ES-I3 (cell line): Measurements from ENCODE around the gene CALML6.

Experiments used
- H3K36me3 ChIP-seq: 2 replicates; pipeline ENCODE4 v1.6.1; 2013; ENCODE audit warnings: mild to moderate bottlenecking, low read length, control low read depth, moderate library complexity; ENCODE audit not compliant: insufficient read depth
- H3K4me1 ChIP-seq: 2 replicates; pipeline ENCODE4 v1.6.1; 2013; ENCODE audit warnings: mild to moderate bottlenecking, control low read depth, low read length; ENCODE audit not compliant: insufficient read depth
- H3K9ac ChIP-seq: 2 replicates; pipeline ENCODE4 v1.6.1; 2013; ENCODE audit warnings: low read depth, mild to moderate bottlenecking, low read length, moderate library complexity
- H3K9me3 ChIP-seq: 2 replicates; pipeline ENCODE4 v1.6.1; 2013; ENCODE audit warnings: mild to moderate bottlenecking, low read length, moderate library complexity; ENCODE audit not compliant: control insufficient read depth, insufficient read depth

The CALML6 gene

DNA sequence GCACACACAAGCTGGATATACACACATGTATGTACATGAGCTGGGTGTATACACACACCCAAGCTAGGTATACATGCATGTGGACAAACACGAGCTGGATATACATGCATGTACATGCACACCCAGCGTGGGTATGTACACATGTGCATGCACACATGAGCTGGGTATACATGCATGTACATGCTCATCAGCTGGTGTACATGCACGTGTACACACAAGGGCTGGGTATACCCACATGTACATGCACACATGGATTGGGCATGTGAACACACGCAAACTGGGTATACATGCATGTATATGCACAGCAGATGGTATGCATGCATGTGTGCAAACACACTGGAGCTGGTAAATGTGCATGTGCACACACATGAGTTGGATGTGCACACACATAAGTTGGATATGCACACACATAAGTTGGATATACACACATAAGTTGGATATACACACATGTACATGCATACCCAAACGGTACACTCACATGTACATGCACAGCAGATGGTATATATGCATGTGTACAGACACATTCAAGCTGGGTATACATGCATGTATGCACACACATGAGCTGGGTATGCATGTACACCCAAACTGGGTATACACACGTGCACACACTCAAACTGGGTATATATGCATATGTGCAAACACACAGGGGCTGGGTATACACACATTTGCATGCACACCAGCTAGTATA is 16.7 kb upstream of the CALML6 start:
- H3K9me3 ChIP-seq: no peaks in the 10 kb centered on the region
- H3K9ac ChIP-seq: no peak overlapping the region
- H3K4me1 ChIP-seq: peaks cover 18% of the 10 kb centered on the region

DNA sequence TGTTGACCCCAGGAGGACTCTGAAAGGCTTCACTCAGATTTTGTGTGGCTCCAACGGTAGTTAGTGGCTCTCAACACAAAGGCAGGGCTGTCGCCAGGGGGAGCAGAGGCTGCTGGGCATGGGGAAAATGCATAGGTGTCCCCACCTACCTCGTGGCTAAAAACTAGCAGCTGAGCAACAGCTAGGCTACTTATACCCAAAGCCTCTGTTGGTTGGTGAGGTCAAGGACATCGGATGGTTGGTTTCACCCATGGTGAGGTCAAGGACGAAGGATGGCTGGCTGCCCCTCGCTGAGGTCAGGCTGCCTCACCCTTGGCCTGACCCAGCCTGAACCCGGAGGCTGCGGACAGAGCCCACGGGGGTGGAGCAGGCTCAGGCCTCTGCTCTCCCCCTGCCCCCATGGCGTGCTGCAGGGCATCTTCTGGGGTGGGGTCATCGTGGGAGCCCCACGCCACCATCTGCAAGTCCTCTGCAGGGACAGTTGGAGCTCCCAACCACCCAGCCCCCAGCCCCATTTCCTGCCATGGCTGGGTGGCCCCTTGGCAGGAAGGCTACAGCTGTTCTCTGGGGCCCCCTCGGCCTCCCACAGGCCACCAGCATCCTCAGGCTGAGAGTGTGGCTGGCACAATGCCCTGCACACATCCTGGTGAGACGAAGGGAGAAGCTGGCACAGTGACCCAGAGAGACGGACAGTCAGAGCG is 15.6 kb upstream of the CALML6 start:
- no peaks in the 10 kb centered on the region for H3K9me3 ChIP-seq
- no peaks in the 10 kb centered on the region for H3K36me3 ChIP-seq
- peaks cover 14% of the 10 kb centered on the region for H3K4me1 ChIP-seq
- no peak overlapping the region for H3K9ac ChIP-seq

More for the DNA sequence above, 16.7 kb upstream of the CALML6 start:
- no peaks in the 10 kb centered on the region for H3K36me3 ChIP-seq

DNA sequence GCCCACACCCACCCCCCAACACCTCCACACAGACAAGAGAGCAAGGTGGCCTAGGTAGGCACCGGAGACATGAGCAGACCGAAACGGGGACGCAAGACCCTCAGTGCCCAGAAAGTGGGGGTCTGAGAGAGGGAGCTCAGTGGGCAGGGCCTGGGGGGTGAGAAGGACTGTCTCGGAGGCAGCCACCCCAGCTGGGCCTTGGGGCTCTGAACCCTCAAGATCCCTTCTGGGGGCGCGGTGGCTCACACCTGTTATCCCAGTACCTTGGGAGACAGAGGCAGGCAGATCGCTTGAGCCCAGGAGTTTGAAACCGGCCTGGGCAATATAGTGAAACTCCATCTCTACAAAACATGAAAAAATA is 15.1 kb upstream of the CALML6 start:
- H3K4me1 ChIP-seq: peaks cover 9% of the 10 kb centered on the region
- H3K9ac ChIP-seq: no peak overlapping the region
- H3K36me3 ChIP-seq: no peaks in the 10 kb centered on the region
- H3K9me3 ChIP-seq: no peaks in the 10 kb centered on the region

DNA sequence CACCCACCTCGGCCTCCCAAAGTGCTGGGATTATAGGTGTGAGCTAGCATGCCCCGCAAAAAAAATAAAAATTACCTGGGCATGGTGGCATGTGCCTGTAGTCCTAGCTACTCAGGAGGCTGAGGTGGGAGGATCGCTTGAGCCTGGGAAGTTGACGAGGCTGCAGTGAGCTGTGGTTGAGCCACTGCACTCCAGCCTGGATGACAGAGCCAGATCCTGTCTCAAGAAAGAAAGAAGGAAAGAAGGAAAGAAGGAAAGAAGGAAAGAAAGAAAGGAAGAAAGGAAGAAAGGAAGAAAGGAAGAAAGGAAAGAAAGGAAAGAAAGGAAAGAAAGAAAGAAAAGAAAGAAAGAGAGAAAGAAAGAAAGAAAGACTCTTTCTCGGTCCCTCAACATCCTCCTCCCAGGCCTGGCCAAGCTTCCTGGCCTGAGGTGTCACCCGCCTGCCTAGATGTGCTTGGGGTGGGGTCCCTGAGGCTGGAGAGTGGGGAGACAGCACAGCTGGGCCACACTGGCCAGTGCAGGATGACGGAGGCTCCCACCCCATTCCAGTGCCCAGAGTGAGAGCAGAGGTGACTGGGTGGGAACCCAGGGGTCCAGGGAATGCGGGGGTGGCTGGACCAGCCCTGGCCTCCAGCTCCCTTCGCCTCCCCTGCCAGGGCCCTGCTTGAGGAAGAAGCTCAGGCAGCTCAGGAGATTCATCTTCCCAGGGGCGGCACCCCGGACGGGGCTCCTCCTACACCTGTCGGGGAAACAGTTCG is 14.0 kb upstream of the CALML6 start:
- H3K4me1 ChIP-seq: peaks cover 5% of the 10 kb centered on the region; the same call in 1 of the 2 replicates
- H3K36me3 ChIP-seq: no peaks in the 10 kb centered on the region
- no peak overlapping the region for H3K9ac ChIP-seq
- H3K9me3 ChIP-seq: no peaks in the 10 kb centered on the region

DNA sequence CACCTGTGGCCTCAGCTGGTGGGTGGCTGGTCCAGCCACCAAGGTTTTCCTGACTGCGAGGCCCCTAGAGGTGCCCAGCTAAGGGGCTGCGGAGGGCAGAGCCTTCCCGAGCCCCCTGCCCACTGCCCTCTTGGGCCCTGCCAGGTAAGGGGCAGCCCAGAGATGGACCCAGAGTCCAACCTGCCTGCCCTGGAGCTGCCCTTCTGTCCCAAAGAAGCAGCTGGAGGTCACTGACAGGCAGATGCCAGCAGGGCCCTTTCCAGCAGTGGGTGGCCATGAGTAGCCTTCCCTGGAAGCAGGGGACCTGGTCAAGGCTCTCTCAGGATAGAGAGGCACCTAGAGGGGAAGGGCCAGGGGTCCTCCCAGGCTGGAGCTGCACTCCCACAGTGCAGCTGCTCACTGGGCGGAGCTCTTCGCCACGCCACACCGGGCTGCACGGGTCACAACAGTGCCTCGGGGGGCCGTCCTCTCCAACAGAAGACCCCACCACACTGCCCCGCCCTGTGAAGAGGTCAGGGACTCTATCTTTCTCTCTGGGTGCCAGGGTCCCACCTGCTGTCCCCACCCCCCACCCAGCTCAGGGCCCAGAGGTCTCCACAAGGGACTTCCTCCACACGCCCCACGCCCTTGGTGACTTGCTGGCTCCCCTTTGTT is 13.3 kb upstream of the CALML6 start:
- H3K36me3 ChIP-seq: no peaks in the 10 kb centered on the region
- H3K9me3 ChIP-seq: no peaks in the 10 kb centered on the region
- peaks cover 5% of the 10 kb centered on the region; the same call in 1 of the 2 replicates for H3K4me1 ChIP-seq
- no peak overlapping the region for H3K9ac ChIP-seq

DNA sequence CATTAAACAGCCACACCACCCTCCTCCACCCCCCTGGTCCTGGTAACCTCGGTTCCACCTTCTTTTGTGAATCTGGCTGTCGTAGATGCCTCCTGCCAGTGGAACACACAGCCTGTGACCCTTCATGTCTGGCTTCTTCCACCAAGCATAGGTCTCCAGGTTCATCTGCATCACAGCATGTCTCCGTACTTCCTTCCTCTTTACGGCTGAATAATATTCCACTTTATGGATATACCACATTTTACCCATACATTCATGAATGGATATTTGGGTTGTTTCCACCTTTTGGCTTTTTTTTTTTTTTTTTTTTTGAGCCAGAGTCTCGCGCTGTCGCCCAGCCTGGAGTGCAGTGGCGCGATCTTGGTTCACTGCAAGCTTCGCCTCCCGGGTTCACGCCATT is 11.8 kb upstream of the CALML6 start:
- no peaks in the 10 kb centered on the region for H3K9me3 ChIP-seq
- no peaks in the 10 kb centered on the region for H3K36me3 ChIP-seq
- no peak overlapping the region for H3K9ac ChIP-seq
- no peaks in the 10 kb centered on the region; the same call in 1 of the 2 replicates for H3K4me1 ChIP-seq

DNA sequence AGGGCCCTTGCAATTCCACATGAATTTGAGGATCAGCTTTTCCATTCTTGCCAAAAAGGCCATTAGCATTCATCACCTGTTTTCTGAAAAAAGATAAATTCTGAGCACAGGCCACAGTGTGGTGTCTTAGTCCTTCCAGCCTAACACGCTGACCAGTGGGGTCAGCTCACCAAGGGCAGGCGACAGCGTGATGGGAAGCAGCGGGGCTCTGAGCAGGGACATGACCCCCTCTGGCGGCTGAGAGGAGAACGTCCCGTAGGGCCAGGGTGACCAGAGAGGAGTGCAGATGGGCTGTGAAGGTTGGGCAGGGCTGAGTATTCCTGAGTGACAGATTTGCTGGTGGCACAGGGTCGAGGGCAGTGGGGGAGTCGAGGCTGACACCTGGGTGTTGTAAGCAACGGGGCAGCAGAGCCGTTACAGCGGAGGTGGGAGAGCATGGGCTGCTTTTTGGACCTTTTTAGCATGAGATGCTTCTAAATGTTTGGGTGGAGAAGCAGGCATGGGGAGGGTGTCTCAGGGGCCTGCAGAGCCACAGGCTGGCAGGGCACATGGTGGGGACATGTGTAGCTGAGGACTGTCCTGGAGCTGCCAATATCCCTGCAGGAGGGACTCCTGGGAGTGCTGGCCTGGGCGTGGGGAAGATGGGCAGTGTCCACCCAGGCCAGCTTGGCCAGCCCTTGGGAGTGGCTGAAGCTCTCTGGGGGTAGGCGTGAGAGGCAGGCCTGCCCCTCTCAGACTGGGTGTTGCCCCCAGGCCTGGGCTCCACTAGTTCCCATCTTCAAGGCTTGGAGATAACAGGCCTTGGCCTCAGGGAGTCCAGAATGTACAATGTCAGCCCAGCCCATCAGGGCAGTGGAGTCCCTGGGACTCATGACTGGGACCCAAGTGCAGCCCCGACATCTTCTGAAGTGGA is 8.6 kb upstream of the CALML6 start:
- Histone ChIP-seq H3K4me1 (peaks cover 3% of the 10 kb centered on the region), H3K9me3 (no peaks in the 10 kb centered on the region), H3K9ac (no peak overlapping the region), H3K36me3 (no peaks in the 10 kb centered on the region)

DNA sequence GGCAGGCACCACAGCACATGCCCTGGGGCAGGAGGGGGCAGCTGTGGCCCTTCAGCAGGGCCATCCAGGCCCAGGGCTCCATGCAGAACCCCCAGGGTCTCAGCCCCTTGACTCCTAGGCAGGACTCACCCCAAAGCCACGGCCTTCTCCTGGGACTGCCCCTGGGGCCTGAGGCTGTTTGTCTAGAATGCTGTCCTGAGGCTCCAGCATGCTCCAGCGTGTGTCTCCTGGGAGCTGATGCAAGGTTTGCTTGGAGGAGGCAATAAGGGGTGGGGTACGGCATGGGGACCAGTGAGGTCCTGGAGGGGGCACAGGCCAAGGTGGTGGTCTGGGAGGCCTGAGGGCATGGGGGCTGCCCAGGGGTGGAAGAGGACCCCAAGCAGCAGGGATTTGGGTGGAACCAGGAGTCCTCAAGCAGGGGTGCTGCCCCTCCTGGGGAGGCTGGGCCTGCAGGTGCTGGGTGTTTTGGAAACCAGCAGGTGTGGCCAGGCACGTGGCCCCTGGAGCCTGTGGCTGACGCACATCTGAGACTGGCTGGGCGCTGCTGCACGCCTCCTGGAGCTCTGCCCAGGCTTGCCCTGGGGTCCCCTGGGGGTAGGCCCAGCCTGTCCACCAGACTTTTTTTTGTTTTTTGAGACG is 7.8 kb upstream of the CALML6 start:
- no peaks in the 10 kb centered on the region for H3K9me3 ChIP-seq
- H3K36me3 ChIP-seq: no peaks in the 10 kb centered on the region
- H3K9ac ChIP-seq: no peak overlapping the region
- H3K4me1 ChIP-seq: peaks cover 3% of the 10 kb centered on the region

DNA sequence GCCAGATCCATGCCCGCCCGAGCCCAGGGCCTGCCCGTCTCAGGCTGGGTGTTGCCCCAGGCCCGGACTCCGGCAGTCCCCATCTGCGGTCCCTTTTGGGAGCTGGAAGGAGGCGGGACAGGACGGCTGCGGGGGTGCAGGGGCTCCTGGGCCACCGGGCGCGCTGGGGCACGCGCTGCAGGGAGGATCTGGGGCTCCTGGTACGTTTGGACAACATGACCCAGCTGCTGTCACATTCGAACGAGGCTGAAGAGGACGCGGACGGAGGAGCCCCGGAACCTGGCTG is 6.6 kb upstream of the CALML6 start:
- no peaks in the 10 kb centered on the region for H3K9me3 ChIP-seq
- H3K4me1 ChIP-seq: peaks cover 3% of the 10 kb centered on the region
- no peaks in the 10 kb centered on the region for H3K36me3 ChIP-seq
- H3K9ac ChIP-seq: peak overlapping the region; percentile 94

DNA sequence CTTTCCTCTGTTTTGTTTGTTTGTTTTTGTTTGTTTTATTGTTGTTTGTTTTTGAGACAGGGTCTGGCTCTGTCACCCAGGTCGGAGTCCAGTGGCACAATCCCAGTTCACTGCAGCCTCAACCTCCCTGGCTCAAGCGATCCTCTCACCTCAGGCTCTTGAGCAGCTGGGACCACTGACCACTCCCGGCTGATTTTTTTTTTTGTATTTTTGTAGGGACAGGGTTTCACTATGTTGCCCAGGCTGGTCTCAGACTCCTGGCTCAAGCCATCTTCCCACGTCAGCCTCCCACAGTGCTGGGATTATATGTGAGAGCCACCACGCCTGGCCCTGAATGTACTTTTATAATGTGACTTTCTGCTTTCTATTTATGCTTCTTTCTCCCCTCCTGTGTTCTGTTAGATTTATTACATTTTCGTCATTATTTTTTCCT is 5.0 kb upstream of the CALML6 start:
- Histone ChIP-seq H3K9me3 (no peaks in the 10 kb centered on the region), H3K9ac (peak overlapping the region; percentile 82), H3K36me3 (no peaks in the 10 kb centered on the region), H3K4me1 (peaks cover 3% of the 10 kb centered on the region)

DNA sequence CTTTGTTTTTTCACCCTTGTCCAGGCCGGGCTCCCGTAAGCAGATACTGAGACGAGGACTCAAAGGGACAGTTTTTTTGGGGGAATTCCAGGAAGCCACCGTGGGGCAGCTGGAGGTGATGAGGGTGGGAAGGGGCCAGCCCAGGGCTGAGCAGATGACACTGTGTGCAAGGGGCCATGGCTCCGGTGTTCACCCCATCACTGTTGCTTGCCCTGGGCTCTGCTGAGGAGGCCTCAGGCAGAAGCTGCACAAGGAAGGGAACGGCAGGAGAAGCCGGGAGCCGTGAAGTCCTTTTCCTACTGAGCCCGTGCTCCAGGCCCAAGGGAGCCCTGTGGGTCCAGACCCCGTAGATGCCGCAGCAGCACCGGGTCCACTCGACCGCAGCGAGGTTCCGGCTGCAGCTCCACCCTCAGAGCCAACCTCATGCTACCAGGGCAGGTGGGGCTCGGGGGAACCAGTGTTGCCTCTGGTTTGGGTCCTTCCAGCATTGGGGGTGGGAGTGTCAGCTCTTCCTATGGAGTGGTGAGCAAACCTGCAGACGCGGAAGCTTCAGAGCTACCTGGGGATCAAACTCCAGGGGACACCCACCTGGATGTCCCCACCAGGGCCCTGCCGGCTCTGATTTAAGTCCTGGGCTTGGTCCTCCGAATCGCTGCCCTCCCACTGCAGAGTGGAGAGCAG is 4.3 kb upstream of the CALML6 start:
- Histone ChIP-seq H3K36me3 (no peaks in the 10 kb centered on the region), H3K9ac (peak overlapping the region; percentile 82; the same call in 1 of the 2 replicates), H3K4me1 (peaks cover 3% of the 10 kb centered on the region), H3K9me3 (no peaks in the 10 kb centered on the region)

DNA sequence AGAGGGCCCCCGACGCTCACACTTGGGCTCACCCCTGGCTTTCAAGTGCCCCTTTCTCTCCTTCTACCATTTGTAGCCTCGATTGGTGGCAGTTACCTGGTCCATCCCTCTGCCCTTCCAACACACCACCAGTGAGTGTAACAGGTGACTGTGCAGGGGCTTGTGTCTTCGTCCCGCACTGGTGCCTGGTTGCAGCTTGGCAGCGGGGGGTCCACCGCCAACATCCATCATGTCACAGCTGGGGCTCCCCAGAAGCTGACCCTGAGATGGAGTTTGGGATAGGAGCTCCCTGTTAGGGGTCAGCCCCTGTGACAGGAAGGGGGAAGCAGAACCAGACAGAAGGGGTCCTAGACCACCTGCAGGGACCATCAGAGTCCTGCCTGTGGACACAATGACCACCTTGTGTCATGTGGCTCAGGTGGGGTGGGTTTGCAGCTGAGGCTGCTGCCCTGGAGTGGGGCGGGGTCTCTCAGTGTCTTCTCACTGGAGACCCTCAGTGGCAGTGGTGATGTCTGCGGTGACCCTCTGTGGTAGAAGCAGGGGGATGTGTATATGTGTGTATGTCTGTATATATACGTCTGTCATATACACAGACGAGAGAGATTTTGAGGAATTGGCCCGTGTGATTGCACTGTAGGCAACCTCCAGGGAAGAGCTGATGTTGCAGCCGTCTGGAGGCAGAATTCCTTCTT is 3.6 kb upstream of the CALML6 start:
- Histone ChIP-seq H3K4me1 (peaks cover 3% of the 10 kb centered on the region), H3K9me3 (no peaks in the 10 kb centered on the region), H3K36me3 (no peaks in the 10 kb centered on the region), H3K9ac (no peak overlapping the region)
